GM18508 (cell line): ENCODE measurements around the gene MEGF11.

ENCODE experiments used
- ATAC-seq: cut with Tn5 transposase; IDR thresholded peaks from one replicate; pipeline ENCODE4 v1.9.1; 2021; ENCODE audit warnings: moderate number of reproducible peaks; ENCODE audit not compliant: insufficient read depth, unreplicated experiment

Gene MEGF11

DNA sequence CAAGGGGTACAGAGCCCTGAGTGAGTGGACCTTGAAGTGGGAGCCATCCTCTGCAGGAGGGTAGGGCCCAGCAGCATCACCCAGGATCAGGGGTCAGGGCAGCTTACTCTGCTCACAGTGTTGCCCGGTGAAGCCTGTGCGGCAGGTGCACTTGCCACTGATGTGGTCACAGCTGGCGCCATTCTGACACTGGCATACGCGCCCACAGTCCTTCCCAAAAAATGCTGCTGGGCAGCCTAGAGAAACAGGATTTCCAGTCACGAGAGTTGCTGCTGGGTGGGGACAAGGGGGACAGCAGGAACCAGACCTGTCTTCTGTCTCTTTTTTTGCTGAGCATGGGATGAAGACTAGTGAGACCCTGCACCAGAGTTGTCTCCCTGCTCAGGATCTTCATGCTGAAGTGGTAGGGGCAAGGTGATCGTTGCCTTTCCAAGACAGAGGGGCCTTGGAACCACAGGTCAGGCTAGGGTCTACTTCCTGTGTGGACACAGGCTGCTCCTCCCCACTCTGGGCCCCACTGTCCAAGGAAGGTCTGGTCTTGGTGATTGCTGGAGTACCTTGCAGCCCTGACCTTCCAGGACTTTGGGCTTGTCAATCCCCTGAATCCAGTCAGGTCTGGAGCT, 337.4 kb downstream of the MEGF11 start:
- no peak for ATAC-seq

DNA sequence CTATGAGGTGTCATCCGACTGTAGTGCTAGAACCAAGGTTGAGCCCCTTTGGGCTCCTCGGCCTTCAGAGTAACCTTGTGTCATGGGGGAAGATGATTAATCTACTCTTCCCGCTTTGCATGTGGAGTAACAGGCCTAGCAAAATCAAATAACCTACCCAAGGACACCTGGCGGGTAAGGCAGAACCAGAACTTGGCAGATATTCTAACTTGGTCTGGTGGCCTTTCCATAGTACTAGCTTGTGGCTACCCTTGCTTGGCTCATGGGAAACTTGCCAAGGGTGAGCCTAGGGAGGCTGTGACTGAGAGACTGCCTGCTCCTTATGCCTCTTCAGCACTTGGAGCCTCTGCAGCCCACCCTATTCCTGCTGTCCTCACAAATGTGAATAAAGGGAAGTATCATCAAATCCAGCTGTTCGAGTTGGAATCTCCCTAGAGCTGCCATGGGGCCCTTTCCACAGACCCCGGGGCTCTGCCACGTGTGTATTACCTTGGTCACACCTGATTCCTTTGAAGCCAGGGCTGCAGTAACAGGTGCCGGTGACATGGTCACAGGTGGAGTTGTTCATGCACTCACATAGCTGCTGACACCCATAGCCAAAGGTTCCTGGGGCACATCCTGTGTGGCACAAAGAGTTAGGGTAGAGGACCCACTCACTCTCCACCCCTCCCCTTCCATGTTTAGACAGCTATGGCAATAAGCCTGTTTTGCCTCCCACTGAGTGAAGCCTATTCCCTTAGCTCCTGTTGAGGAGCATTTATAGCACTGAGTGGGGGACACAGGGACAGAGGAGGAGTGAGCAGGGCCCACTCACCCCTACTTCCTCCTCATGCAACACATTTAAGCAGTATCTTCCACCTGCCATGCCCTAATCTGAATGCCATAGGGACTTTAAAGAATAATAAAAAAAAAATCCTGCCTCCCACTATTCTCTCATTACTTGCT, 338.3 kb downstream of the MEGF11 start:
- no peak for ATAC-seq

DNA sequence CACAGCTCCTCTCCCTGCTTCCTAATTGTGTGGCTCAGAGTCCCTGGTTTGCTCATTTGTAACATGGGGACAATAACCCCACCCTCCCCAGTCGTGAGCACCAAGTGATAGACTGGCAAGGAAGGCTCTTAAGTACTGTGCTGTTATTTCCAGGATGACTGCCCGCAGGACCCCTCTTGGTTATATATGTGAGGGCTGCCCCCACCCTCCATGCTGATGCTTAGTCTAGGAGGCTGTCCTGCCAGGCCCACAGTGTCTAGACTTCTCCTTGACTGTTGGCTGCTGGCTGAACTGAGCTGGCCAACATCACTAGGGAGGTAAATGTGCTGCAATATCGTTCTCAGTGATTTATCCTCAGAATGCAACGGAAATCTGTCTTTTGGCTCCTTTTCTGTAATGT, 339.2 kb downstream of the MEGF11 start:
- ATAC-seq = no peak

DNA sequence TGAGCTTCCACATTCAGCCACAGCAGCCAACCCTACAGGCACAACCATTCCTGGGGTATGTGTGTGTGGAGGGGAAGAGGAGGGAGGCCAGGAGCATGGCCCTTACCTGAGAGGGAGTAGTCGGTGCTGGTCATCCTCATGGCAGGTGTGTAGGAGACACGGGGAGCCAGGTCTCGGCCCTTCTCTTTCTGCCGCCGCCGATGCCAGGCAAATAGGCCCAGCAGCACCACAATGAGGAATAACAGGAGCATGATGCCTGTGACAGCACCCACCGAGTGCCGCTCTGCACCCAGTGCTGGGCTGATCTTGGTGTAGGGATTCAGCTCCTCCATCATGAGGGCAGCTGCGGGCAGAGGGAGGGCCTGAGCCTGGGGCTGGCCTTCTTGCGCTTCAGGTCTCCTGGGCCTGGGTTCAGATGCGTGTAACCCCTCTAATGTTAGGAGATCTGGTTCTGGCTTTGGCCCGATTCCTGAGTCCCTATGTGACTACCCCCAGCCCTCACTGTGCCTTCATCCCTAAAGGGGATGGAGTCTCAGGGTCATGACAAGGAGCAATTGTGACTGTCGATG, 339.8 kb downstream of the MEGF11 start:
- ATAC-seq = no peak

DNA sequence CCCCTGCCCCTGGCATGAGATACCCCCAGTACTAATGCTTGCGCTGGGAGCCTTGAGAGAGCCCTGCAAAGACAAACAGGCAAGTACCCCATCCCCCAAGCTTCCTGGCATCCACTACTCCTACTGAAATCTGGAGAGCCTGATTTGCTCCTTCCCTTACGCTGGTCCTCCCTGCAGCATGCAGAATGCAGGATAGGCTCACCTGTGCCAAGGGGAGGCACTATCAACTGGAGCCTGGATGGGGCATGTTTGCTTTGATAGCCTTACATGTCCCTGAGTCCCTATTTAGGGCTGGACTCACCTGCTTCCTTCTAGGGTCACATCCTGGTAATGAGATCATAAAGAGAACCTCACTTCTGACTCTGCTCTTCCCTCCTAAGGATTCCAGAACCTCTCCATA, 341.3 kb downstream of the MEGF11 start:
- ATAC-seq = no peak

DNA sequence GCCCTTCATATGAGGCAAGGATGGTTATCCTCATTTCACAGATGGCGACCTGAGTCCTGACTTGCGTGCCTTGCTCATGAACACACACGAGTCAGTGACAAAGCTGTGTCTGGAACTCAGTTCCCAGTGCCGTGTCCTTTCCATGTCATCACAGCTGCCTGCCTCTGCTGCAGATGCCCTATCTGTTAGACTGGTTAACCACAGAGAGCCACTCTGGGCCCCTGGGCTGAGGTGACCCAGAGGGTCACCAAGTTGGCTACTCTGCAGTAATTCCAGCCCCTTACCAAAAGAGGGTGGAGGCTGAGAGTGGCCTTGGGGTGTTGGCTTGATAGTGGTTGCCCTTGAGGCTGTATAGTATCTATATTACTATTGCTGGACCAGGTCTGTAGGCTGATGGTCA, 343.2 kb downstream of the MEGF11 start:
- no peak for ATAC-seq

DNA sequence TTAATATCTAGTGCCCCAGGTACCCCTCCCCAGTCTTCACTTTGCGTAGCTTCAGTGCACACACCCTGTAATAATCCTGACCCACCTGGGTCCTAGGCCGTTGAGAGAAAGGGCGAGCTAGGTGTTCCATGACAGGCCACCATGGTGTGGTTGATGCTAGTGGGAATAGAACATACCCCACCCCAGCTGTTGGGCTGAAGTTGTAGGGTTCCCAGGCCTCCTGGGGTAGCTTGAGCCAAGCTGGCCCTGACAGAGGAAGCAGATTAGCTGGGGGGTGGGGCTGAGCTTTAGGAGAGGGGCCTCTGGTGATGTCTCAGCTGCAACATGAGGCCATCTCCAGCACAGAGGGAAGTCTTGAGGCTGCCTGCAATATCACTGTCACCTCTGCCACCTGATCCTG, 343.7 kb downstream of the MEGF11 start:
- ATAC-seq = no peak

DNA sequence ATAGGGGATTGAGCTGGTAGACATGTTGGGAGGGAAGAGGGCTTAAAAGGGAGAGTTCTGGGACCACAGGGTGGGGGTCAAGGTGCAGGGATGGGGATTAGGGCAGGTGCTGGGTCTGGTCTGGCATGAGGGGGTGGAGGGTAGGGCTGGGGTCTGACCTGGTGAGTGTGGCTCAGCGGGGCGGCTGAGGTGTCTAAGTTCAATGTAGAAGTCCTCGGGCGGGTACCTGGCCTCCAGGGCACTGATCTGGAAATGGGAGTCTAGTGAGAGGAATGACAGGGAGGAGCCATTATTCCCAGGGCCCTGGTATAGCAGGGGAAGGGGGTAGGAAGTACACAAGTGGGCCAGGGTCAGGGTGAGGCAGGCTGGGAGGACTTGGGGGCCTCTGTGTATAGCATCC, 344.7 kb downstream of the MEGF11 start:
- ATAC-seq = no peak

DNA sequence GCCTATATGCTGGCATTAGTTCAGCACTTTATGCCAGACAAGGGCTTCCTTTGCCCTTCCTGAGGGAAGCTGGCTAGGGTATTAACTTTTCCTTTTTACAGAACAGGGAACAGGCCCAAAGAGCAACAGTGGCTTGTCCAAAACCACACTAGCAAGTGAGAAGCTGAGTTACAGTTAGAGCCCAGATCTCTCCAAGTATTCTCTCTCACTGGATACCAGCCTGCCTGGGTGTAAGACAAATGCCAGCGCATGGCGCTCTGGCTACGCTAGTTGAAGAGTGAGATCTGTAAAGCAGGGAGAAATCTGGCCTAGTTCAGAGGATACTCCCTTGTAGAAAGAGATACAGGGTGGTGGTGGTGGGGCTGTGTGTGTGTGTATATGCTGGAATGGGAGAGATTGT, 345.9 kb downstream of the MEGF11 start:
- no peak for ATAC-seq

DNA sequence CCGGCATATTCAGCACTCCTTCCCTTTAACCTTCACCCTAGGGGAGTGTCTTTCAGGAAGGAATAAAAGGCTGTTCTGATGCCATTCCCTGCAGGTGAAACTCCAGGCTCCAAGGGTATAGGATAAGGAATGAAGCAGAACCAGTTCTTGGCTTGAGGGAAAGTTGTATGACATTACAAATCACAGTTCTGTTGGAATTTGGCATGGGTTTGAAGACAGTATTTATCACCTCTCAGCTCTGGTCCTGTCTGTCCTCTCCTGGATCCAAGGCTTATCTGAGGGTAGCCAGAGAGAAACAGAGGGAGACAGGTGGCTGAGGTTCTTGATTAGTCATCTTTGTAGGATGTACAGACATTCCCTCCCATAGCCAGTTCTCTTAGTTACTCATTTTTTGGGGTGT, 347.2 kb downstream of the MEGF11 start:
- no peak for ATAC-seq

DNA sequence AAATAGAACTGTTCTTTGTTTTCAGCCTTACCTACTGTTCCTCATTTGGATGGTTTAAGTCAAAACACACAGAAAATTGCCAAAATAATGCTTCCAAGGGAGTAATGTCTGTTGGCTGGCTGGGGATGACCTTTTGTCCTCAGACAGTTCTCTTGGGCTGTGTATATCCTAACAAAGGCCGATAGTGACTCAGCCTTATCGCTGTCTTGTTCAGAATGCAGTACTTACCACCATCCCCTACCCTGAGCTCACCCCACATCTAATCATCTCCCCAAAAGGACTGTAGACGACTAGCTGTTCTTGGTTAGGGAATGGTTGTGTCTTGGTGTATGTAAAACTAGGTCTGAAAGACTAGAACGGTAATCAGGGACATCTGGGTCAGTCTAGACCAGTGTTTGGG, 349.2 kb downstream of the MEGF11 start:
- no peak for ATAC-seq

DNA sequence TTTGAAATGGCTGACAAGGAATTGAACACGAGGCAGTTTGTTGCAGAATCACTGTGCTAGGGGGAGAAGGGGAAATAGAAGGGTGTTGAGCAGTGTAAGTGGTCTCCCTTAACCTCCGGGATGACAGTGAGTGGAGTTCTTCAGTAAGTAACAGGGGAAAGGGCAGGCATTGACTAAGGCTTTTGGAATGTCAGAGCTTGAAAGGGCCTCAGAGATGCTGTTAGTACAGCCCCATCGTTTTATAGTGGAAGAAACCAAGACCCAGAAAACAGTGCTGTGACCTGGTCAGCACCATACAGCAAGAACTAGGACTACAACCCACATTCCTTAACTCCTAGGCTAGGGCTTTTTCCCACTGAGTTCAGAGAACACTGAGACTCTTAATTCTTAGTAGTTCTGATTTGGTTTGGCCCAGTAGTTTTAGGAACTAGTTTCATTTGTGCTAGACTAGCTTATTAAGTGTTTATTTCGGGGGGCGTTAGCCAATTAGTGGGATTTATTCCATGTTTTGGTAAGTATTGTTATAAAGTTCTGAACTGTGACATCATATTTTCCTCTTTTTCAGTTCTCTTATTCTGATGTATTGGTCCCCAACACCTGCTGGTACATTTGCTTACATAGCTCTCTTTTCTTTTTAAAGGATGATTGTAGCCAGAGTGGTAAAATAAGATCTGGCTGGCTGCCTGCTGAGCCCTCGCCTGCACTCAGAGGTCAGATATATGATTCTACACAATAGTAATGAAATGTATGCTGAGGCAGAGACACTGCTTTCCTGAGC, 350.1 kb downstream of the MEGF11 start:
- no peak for ATAC-seq

DNA sequence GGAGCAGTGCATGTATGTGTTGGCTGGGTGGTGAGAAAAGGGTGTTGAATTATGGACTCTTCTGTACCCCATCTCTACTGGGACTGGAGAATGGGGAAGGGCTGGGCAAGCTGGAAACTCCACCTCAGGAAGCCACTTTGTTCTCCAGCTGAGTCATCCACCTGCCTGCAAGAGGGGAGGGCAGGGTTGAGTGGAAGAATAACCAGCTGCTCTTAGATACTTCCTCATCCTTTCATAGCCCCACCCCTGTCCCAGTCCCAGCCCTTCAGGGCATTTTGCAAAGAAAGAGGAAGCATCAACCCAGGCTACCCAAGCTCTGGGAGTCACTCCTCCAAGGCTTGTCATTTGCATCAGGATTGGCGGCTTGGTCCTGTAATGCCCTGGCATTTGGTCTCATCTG, 351.2 kb downstream of the MEGF11 start:
- no peak for ATAC-seq

DNA sequence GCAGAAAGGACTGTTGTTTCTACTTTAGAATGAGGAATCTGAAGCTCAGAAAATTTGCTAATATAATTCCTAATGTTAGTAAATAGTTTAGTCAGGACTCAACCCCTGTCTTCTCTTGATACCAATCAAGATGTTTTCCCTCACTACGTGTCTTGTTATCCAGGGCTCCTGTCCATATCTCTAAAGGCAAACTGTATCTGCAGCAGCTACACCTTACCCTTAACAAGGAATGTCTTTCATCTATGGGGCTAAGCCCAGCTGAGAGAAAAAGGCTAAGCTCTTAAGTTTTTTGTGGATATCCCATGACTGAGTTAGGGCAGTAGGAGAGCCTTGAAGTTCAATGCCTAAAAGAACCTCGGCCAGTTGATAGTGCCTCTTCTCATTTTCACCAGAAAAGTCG, 351.7 kb downstream of the MEGF11 start:
- no peak for ATAC-seq

DNA sequence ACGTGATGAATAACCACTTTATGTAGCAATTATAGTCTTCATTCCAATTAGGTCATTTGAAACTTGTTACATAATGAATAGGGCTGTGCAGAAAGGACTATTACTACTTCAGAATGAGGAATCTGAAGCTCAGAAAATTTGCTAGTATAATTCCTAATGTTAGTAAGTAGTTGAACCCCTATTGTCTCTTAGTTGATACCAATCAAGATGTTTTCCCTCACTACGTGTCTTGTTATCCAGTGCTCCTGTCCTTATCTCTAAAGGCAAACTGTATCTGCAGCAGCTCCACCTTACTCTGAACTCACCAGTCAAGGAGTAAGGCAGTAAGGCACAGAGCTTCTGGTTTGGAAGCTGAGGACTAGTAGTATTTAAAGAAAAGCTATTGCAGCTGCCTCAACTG, 352.2 kb downstream of the MEGF11 start:
- no peak for ATAC-seq

DNA sequence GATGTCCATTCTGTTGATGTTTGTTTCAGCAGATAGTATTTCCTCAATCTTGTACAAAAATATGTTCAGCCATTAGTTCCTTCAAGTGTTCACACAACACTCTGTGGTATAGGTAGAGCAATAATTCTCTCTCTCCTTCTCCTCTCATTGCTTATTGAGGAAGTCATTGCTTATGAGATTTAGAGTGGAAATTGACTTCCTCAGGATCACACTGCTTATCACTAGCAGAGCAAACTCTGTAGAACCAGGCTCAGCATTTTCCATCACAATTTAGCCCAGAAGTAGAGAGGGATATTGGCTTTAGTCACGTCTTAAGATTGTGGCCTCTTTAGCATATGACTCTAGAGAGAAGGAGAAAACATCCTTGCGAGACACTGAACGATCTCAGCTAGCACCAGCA, 353.1 kb downstream of the MEGF11 start:
- ATAC-seq = no peak

DNA sequence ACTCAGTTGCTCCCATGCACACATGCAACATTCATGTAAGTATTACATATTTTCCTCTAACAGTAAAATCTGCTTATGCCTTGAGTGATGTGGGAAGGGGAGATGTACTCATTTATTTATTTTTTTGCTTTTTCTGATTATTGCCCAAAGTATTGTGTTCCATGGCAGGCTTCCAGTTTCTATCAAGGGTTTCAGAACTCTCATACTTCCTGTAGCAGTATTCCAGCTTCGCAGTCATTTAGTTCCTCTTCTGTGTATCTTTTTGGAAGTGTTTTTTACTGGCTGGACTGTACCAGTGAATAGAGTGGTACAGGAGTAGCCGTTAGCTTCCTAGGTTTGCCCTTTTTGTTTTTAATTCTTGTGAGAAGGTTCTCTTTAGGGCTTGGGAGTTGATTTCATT, 357.3 kb downstream of the MEGF11 start:
- no peak for ATAC-seq

DNA sequence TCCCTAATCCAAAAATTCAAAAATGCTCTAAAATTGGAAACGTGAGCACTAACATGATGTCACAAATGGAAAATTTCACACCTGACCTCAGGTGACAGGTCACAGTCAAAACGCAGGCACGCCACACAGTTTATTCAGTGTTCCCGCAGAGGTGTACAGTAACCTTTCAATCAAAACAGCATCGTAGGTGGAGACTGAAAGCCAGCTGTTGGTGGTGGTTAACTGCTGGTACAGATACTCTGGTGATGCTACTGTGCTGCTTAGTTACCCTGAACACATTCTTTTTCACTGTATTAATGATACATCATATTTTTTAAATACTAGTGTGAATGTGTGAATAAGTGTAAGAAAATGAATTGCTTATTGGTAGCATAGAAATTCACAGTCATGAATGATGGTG, 360.5 kb downstream of the MEGF11 start:
- no peak for ATAC-seq

DNA sequence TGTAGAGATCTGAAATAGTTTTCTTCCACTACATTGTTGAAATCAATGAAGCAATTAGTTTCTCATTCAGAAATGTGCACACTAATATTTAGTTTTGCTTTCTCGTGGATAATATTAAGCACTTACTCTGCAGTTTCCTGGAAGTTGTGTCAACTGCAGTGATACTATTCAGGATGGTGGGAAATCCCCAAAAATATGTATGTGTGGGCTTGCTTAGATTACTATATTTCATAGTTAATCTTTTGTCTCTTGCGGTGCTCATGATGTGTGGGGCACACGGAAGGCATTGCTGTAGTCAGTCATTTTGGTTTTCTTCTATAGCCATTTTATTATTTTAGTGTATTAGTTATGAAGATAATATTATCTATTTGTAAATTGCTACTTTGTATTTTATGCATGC, 364.6 kb downstream of the MEGF11 start:
- no peak for ATAC-seq

DNA sequence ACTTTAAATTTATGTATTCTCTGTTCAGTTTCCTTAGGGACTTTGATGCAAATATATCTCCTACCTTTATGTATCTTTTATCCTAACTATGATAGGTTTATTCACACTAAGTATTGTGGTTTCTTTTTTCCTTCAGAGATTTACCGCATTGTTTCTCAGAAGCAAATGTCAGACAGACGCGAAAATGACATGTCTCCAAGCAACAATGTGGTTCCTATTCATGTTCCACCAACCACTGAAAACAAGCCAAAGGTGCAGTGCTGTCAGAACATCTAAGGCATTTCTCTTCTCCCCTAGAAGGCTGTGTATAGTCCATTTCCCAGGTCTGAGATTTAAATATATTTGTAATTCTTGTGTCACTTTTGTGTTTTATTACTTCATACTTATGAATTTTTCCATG, 366.0 kb downstream of the MEGF11 start:
- ATAC-seq = no peak

DNA sequence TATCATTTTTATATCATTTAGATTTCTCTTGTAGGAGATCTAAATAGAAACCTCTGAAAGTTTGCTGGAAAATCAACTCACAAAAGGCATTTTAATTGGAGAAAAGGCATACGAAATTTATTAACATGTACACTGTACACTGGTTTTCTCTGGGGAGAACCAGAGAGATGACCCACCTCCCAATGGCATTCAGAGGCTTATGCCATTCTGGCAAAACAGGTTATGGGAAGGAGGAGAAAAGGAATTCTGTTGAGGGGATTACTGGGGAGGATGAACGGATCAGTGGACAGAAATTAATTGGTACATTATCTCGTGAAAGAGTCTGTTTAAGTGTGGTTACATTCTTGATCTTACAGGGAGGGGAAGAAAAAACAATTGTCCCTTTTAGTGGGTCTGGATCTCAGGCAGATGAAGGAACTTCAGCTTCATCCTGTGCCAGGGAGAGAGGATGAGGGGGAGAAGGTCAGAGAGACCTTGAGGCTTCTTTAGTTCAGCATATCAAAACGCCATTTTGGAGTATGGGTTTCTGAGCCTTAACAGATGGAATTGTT, 367.8 kb downstream of the MEGF11 start:
- ATAC-seq = no peak
